Aorta (tissue), 5 donors: ENCODE measurements around the gene PDE4D. TPM values are rescaled to one million over a fixed set of nuclear protein-coding genes. Genes with fewer than 3 reads are reported as not detected.

Experiments
- ATAC-seq: fragments of 200-7000 bp; cut with Tn5 transposase; one replicate; pipeline ENCODE4 v1.9.1; 2022; ENCODE audit warnings: moderate library complexity; ENCODE audit not compliant: low FRiP score
- DNase-seq, 2 donors: peaks; one replicate each; pipeline ENCODE4 v3.0.0-alpha.2; 2020
- H3K27ac ChIP-seq, 2 donors: one replicate each; pipeline ENCODE4 v1.5.1; 2013; ENCODE audit warnings: low read length in 2 of 2, mild to moderate bottlenecking in 2 of 2, moderate library complexity in 2 of 2, control low read depth in 1 of 2, inconsistent platforms in 1 of 2, low read depth in 1 of 2
- H3K27me3 ChIP-seq, 2 donors: one replicate each; pipeline ENCODE4 v1.6.1; 2013; ENCODE audit warnings: control low read depth in 1 of 2, low read length in 1 of 2, mild to moderate bottlenecking in 1 of 2, moderate library complexity in 1 of 2; ENCODE audit not compliant: insufficient read depth in 2 of 2, control insufficient read depth in 1 of 2
- H3K36me3 ChIP-seq, 2 donors: one replicate each; pipeline ENCODE4 v1.6.1; 2013; ENCODE audit warnings: control low read depth in 1 of 2, low read length in 1 of 2, mild to moderate bottlenecking in 1 of 2; ENCODE audit not compliant: insufficient read depth in 2 of 2, control insufficient read depth in 1 of 2
- H3K4me1 ChIP-seq, 2 donors: one replicate each; pipeline ENCODE4 v1.6.1; 2013; ENCODE audit warnings: low read length in 2 of 2, control low read depth in 1 of 2, mild to moderate bottlenecking in 1 of 2, moderate library complexity in 1 of 2; ENCODE audit not compliant: insufficient read depth in 2 of 2, control insufficient read depth in 1 of 2
- H3K4me3 ChIP-seq, 2 donors: one replicate each; pipeline ENCODE4 v1.5.1; 2013; ENCODE audit warnings: low read length in 2 of 2, control low read depth in 1 of 2, mild to moderate bottlenecking in 1 of 2
- H3K9me3 ChIP-seq: one replicate; pipeline ENCODE4 v1.6.1; 2013; ENCODE audit warnings: mild to moderate bottlenecking, low read length; ENCODE audit not compliant: control insufficient read depth
- WGBS, 2 donors: extraction: QIAGEN DNeasy Blood & Tissue Kit; methylation state at CpG; one replicate each; pipeline ENCODE4 v1.1.7; 2013; 5-methylcytosine and 5-hydroxymethylcytosine counted together
- intact Hi-C, 2 donors: fragments of 100-400 bp; cut with DNase I; formaldehyde crosslinking; loops; one replicate each; pipeline versions ENCODE4 v1.14.2 to v1.15.0; 2022
- polyA plus RNA-seq, 2 donors: library from polyadenylated mRNA; stranded (reverse); fragments of 200-250 nt; gene quantifications; one replicate each; pipeline ENCODE4 v1.2.3, GENCODE V29; 2013
- total RNA-seq, 2 donors: library from RNA; stranded (reverse); fragmentation: NEBNext Ultra II Directional; extraction: Animal tissue kit (Norgen Biotek cat#: 25700); gene quantifications; one replicate each; pipeline ENCODE4 v1.2.1, GENCODE V29; 2021
- donor health status: healthy with polysubstance abuse.
- donor health status: Bipolar disorder and iron deficiency.
- donor health status: DM: no; HTN: no; CAD: no.
- donor health status: DM: no; HTN: no; CAD: no.
- donor health status: DM: yes; HTN: yes; CAD: no.

Gene PDE4D
- total and polyA plus RNA-seq, 4 donors, result 2.4 to 112 (median 33.3) TPM

- intact Hi-C loops, result no loop called here
- no peak overlapping the region for H3K4me3 ChIP-seq
- no peak for DNase-seq
- no peak for ATAC-seq
- WGBS, 2 donors, result 63 to 82% methylated on average over 1 of the region's 1 CpG
- no peaks in the 10 kb centered on the region for H3K4me1 ChIP-seq
- no peaks in the 10 kb centered on the region for H3K36me3 ChIP-seq
- no peaks in the 10 kb centered on the region for H3K9me3 ChIP-seq
- no peak overlapping the region for H3K27ac ChIP-seq
- H3K27me3 ChIP-seq, result no peaks in the 10 kb centered on the region
Observed at GRCh38 chr5:59241119-59241518, 652.4 kb downstream of the PDE4D start.

- H3K4me3 ChIP-seq, result no peak overlapping the region
- no peak for DNase-seq
- no peaks in the 10 kb centered on the region for H3K4me1 ChIP-seq
- H3K27ac ChIP-seq, result no peak overlapping the region
- WGBS, 2 donors, result 83 to 89% methylated on average over 3 of the region's 3 CpGs
- no peak for ATAC-seq
- no peaks in the 10 kb centered on the region for H3K27me3 ChIP-seq
- intact Hi-C loops, result no loop called here
- no peaks in the 10 kb centered on the region for H3K36me3 ChIP-seq
- H3K9me3 ChIP-seq, result no peaks in the 10 kb centered on the region
Observed at GRCh38 chr5:59238126-59238902, 655.2 kb downstream of the PDE4D start.

- Histone ChIP-seq H3K9me3 (no peaks in the 10 kb centered on the region), H3K27me3 (no peaks in the 10 kb centered on the region), H3K27ac (no peak overlapping the region), H3K4me1 (no peaks in the 10 kb centered on the region), H3K36me3 (no peaks in the 10 kb centered on the region), H3K4me3 (no peak overlapping the region)
- DNase-seq (no peak), ATAC-seq (no peak)
- intact Hi-C loops, result no loop called here
Observed at GRCh38 chr5:59236986-59237385, 656.5 kb downstream of the PDE4D start.

- Histone ChIP-seq H3K27ac (no peak overlapping the region), H3K36me3 (no peaks in the 10 kb centered on the region), H3K4me3 (no peak overlapping the region), H3K9me3 (no peaks in the 10 kb centered on the region), H3K4me1 (no peaks in the 10 kb centered on the region), H3K27me3 (no peaks in the 10 kb centered on the region)
- 80 to 85% methylated on average over 7 of the region's 7 CpGs for WGBS, 2 donors
- ATAC-seq (no peak), DNase-seq (no peak)
- intact Hi-C loops, result no loop called here
Observed at GRCh38 chr5:59236448-59236847, 657.1 kb downstream of the PDE4D start.

GRCh38 chr5:59234236-59234635, 659.3 kb downstream of the PDE4D start:
- 85 to 89% methylated on average over 1 of the region's 1 CpG for WGBS, 2 donors
- intact Hi-C loops, result no loop called here
- ATAC-seq (no peak), DNase-seq (no peak)
- no peaks in the 10 kb centered on the region for H3K4me1 ChIP-seq
- H3K9me3 ChIP-seq, result no peaks in the 10 kb centered on the region
- H3K4me3 ChIP-seq, result no peak overlapping the region
- no peak overlapping the region for H3K27ac ChIP-seq
- H3K27me3 ChIP-seq, result no peaks in the 10 kb centered on the region
- H3K36me3 ChIP-seq, result no peaks in the 10 kb centered on the region

GRCh38 chr5:59231221-59231931, 662.1 kb downstream of the PDE4D start:
- Histone ChIP-seq H3K27ac (no peak overlapping the region), H3K27me3 (no peaks in the 10 kb centered on the region), H3K36me3 (no peaks in the 10 kb centered on the region), H3K9me3 (no peaks in the 10 kb centered on the region), H3K4me1 (no peaks in the 10 kb centered on the region), H3K4me3 (no peak overlapping the region)
- intact Hi-C loops, result no loop called here
- ATAC-seq (no peak), DNase-seq (no peak)
- WGBS, 2 donors, result 89 to 90% methylated on average over 7 of the region's 7 CpGs

- intact Hi-C loops, result no loop called here
- peaks cover 0 to 3% of the 10 kb centered on the region in 2 donors for H3K4me1 ChIP-seq
- ATAC-seq (no peak), DNase-seq (no peak)
- H3K9me3 ChIP-seq, result no peaks in the 10 kb centered on the region
- H3K4me3 ChIP-seq, result no peak overlapping the region
- no peaks in the 10 kb centered on the region for H3K36me3 ChIP-seq
- H3K27me3 ChIP-seq, result no peaks in the 10 kb centered on the region
- no peak overlapping the region for H3K27ac ChIP-seq
Observed at GRCh38 chr5:59222687-59223511, 670.6 kb downstream of the PDE4D start.

GRCh38 chr5:59221769-59222168, 671.8 kb downstream of the PDE4D start:
- DNase-seq (no peak), ATAC-seq (no peak)
- intact Hi-C loops, result no loop called here
- Histone ChIP-seq H3K27ac (no peak overlapping the region), H3K27me3 (no peaks in the 10 kb centered on the region), H3K4me1 (peaks cover 0 to 3% of the 10 kb centered on the region in 2 donors), H3K4me3 (no peak overlapping the region), H3K36me3 (no peaks in the 10 kb centered on the region), H3K9me3 (no peaks in the 10 kb centered on the region)
- 96 to 100% methylated on average over 2 of the region's 2 CpGs for WGBS, 2 donors
